ENCODE measurements around the gene TENT5A.

- no peak for TF ChIP-seq GATA3 (IDR thresholded peaks at IDR 0.05; ENCODE audit: low read depth, low read length)
- no peak for TF ChIP-seq GATA2 (IDR thresholded peaks at IDR 0.05; ENCODE audit: low read depth, low read length)
Measured at GRCh38 chr6:81754906-81755305, 2.4 kb upstream of the TENT5A start.
